ENCODE measurements around the gene IQCE.
"Not testable (repeated sequence)": the region's sequence is repeated elsewhere in the genome, so short reads cannot be mapped to it uniquely, and the experiment has no call there.

IQCE gene

GRCh38 chr7:2521952-2522591 is 36.7 kb upstream of the IQCE start:
- peak; percentile 51 for DNase-seq

- DNase-seq = no peak
Observed at GRCh38 chr7:2522780-2523433, 35.9 kb upstream of the IQCE start.

- DNase-seq = no peak
Observed at GRCh38 chr7:2523461-2523936, 35.3 kb upstream of the IQCE start.

- DNase-seq = no peak
Observed at GRCh38 chr7:2523941-2524807, 34.6 kb upstream of the IQCE start.

- DNase-seq = no peak
Observed at GRCh38 chr7:2524808-2525657, 33.7 kb upstream of the IQCE start.

- no peak for DNase-seq
Observed at GRCh38 chr7:2525658-2526630, 32.8 kb upstream of the IQCE start.

- DNase-seq = no peak
Observed at GRCh38 chr7:2526659-2527504, 31.9 kb upstream of the IQCE start.

GRCh38 chr7:2527505-2528467 is 31.0 kb upstream of the IQCE start:
- DNase-seq = no peak

GRCh38 chr7:2528481-2529095 is 30.2 kb upstream of the IQCE start:
- DNase-seq = no peak

- DNase-seq = no peak
Observed at GRCh38 chr7:2529161-2530070, 29.4 kb upstream of the IQCE start.

- peak; percentile 63 for DNase-seq
Observed at GRCh38 chr7:2530071-2530987, 28.4 kb upstream of the IQCE start.

- not testable (repeated sequence) for DNase-seq
Observed at GRCh38 chr7:2530994-2531795, 27.6 kb upstream of the IQCE start.

GRCh38 chr7:2531796-2532110 is 27.0 kb upstream of the IQCE start:
- peak; percentile 7 for DNase-seq

- not testable (repeated sequence) for DNase-seq
Observed at GRCh38 chr7:2532199-2532772, 26.5 kb upstream of the IQCE start.

GRCh38 chr7:2532816-2533215 is 26.0 kb upstream of the IQCE start:
- not testable (repeated sequence) for DNase-seq
